KMS-11 (cell line): ENCODE data around the gene ACR.

ENCODE experiments used
- H2AFZ ChIP-seq: fragments of 200-600 bp; sonication (generic); 2 replicates; pipeline ENCODE4 v1.6.1; 2016; ENCODE audit warnings: antibody characterized with exemption, mixed run types, low read depth
- H3K27ac ChIP-seq: fragments of 200-600 bp; sonication (generic); 2 replicates; pipeline ENCODE4 v1.6.1; 2016; ENCODE audit warnings: mild to moderate bottlenecking, mixed run types
- H3K27me3 ChIP-seq: fragments of 200-600 bp; sonication (generic); 2 replicates; pipeline ENCODE4 v1.6.1; 2017; ENCODE audit warnings: mild to moderate bottlenecking, low read depth, mixed run types, moderate library complexity; ENCODE audit not compliant: insufficient read depth
- H3K36me3 ChIP-seq: fragments of 200-600 bp; sonication (generic); 2 replicates; pipeline ENCODE4 v1.6.1; 2017; ENCODE audit warnings: mild to moderate bottlenecking, mixed run types; ENCODE audit not compliant: insufficient read depth
- H3K4me1 ChIP-seq: fragments of 200-600 bp; sonication (generic); 2 replicates; pipeline ENCODE4 v1.6.1; 2016; ENCODE audit warnings: mild to moderate bottlenecking, low read depth, mixed run types; ENCODE audit not compliant: poor library complexity, severe bottlenecking
- H3K4me2 ChIP-seq: fragments of 200-600 bp; sonication (generic); 2 replicates; pipeline ENCODE4 v1.7.0; 2016; ENCODE audit warnings: mild to moderate bottlenecking, mixed run types
- H3K4me3 ChIP-seq: fragments of 200-600 bp; sonication (generic); IDR thresholded peaks from 2 replicates; pipeline ENCODE4 v1.6.1; 2017; ENCODE audit warnings: low read depth, low read length, mixed read lengths; ENCODE audit not compliant: insufficient read depth
- H3K79me2 ChIP-seq: fragments of 200-600 bp; sonication (generic); 2 replicates; pipeline ENCODE4 v1.6.1; 2016; ENCODE audit warnings: low read depth, mixed run types; ENCODE audit not compliant: insufficient read depth
- H3K9ac ChIP-seq: fragments of 200-600 bp; sonication (generic); 2 replicates; pipeline ENCODE4 v1.6.1; 2016; ENCODE audit warnings: mild to moderate bottlenecking, mixed run types
- H4K20me1 ChIP-seq: fragments of 200-600 bp; sonication (generic); 2 replicates; pipeline ENCODE4 v1.6.1; 2016; ENCODE audit warnings: mild to moderate bottlenecking, mixed run types; ENCODE audit not compliant: insufficient read depth
- TF ChIP-seq, protein P1 (sequence below): fragments of 200-600 bp; sonication (generic); conservative IDR thresholded peaks from 2 replicates; pipeline ENCODE4 v1.6.1; 2017; ENCODE audit warnings: low read depth, mild to moderate bottlenecking, antibody characterized with exemption, low read length, moderate library complexity, mixed read lengths

The ACR gene

GRCh38 chr22:50696799-50697561 is 41.0 kb upstream of the ACR start:
- H3K4me1 ChIP-seq = peaks cover 8% of the 10 kb centered on the region
- H3K27me3 ChIP-seq = no peaks in the 10 kb centered on the region
- H3K9ac ChIP-seq = no peak overlapping the region
- no peaks in the 10 kb centered on the region for H3K36me3 ChIP-seq
- no peak overlapping the region for H3K4me3 ChIP-seq
- no peak overlapping the region for H2AFZ ChIP-seq
- no peak overlapping the region for H3K27ac ChIP-seq
- H3K79me2 ChIP-seq = no peaks in the 10 kb centered on the region
- no peak overlapping the region for H3K4me2 ChIP-seq
- TF ChIP-seq, protein P1, sequence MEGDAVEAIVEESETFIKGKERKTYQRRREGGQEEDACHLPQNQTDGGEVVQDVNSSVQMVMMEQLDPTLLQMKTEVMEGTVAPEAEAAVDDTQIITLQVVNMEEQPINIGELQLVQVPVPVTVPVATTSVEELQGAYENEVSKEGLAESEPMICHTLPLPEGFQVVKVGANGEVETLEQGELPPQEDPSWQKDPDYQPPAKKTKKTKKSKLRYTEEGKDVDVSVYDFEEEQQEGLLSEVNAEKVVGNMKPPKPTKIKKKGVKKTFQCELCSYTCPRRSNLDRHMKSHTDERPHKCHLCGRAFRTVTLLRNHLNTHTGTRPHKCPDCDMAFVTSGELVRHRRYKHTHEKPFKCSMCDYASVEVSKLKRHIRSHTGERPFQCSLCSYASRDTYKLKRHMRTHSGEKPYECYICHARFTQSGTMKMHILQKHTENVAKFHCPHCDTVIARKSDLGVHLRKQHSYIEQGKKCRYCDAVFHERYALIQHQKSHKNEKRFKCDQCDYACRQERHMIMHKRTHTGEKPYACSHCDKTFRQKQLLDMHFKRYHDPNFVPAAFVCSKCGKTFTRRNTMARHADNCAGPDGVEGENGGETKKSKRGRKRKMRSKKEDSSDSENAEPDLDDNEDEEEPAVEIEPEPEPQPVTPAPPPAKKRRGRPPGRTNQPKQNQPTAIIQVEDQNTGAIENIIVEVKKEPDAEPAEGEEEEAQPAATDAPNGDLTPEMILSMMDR = no peak
- no peaks in the 10 kb centered on the region for H4K20me1 ChIP-seq

DNA sequence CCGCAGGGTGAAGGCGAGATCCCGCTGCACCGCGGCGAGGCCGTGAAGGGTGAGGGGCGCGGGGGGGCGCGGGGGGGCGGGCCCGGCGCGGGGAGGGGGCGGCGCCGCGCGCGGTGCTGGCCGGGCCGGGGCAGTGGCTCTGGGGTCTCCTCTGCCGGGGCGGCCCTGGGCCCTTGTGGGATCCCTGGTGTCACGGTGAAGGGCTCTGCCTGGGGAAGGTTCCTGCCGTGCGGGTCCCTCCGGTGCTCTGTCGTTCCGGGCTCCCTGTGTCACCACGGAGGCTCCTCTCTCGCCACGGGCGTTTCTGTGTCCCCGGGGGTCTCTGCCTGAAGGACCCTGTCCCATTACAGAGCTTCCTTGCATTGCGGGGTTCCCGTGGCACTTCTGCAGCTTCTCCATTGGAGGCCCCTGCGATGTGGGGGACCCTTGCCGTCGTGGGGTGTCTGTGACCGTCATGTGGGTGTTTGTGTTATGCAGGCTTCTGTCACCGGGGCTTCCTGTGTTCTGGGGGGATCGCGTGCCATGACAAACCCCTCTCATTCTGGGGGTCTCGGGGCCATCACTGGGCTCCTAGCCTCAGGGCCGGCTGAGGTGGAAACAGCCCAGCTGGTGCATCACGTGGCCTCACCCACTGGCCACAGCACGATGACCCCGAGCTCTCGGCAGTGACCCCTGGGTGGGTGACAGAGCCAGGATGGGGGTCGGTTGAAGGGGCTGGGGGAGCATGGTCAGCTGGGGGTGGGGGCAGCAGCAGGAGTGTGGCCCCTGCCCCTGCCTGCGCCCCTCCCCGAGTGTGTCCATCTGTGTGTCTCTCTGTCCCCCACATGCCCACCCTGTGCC is 40.1 kb upstream of the ACR start:
- Histone ChIP-seq H3K9ac (no peak overlapping the region), H3K79me2 (no peaks in the 10 kb centered on the region), H3K27ac (no peak overlapping the region), H2AFZ (no peak overlapping the region), H4K20me1 (no peaks in the 10 kb centered on the region), H3K4me2 (no peak overlapping the region), H3K4me1 (peaks cover 8% of the 10 kb centered on the region), H3K4me3 (no peak overlapping the region), H3K36me3 (no peaks in the 10 kb centered on the region), H3K27me3 (0 out of 2 replicates have a peak, but pooled peaks cover 5% of the 10 kb centered on the region)
- TF ChIP-seq, protein P1 = no peak

DNA sequence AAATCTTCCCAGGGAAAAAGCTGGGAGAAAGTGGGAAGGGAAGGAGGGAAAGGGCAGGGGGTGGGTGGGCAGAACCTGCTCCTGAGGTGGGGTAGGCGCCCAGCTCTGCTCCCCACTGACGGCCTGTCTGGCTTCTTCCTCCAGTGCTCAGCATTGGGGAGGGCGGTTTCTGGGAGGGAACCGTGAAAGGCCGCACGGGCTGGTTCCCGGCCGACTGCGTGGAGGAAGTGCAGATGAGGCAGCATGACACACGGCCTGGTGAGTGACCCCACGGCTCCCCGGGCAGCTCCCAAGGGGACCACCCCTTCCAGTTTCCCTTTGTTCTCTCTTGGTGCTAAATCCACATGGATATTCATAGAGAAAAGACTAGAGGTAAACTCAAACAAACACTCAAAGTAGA is 39.5 kb upstream of the ACR start:
- no peak overlapping the region for H3K27ac ChIP-seq
- H3K79me2 ChIP-seq = no peaks in the 10 kb centered on the region
- no peak overlapping the region for H3K9ac ChIP-seq
- TF ChIP-seq, protein P1 = no peak
- H4K20me1 ChIP-seq = no peaks in the 10 kb centered on the region
- H3K4me3 ChIP-seq = no peak overlapping the region
- H3K36me3 ChIP-seq = no peaks in the 10 kb centered on the region
- H3K4me1 ChIP-seq = peaks cover 6% of the 10 kb centered on the region
- no peak overlapping the region for H3K4me2 ChIP-seq
- H2AFZ ChIP-seq = no peak overlapping the region
- H3K27me3 ChIP-seq = 0 out of 2 replicates have a peak, but pooled peaks cover 5% of the 10 kb centered on the region

DNA sequence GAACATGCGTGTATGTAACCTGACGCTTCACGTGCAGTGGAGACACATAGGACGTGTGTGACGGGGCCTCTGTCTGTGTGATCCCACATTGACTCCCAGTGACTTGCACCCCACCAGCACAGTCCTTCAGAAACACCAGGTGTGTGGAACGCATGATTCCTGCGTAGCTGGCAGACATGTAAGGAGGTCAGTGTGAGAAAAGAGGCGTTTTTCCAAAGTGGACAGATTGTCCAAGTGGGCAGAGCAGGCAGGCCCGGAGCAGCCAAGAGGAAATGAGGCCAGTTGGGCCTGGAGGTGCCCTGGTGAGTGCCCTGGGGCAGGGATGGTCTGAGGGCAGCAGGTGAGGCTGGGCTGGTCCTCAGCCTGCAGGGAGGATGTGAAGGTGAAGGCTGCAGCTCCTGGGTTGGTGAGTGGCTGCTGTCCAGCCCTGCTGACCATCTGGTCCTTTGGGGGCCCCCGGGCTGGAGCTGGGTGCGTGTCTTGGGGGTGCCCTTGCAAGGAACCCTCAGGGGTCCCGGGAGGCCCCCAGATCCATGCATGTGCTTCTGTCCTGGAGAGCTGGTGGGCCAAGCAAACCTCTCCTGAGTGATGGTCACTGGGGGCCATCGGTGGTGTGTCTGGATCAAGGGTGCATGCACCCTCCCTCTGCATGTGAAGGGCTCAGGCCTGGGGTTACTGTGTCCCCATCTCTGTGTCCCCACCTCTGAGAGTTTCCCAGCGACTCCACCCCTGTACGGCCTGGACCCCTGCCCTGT is 38.8 kb upstream of the ACR start:
- no peak overlapping the region for H3K9ac ChIP-seq
- no peaks in the 10 kb centered on the region for H4K20me1 ChIP-seq
- TF ChIP-seq, protein P1 = no peak
- 0 out of 2 replicates have a peak, but pooled peaks cover 5% of the 10 kb centered on the region for H3K27me3 ChIP-seq
- H3K4me1 ChIP-seq = peaks cover under 1% of the 10 kb centered on the region
- no peak overlapping the region for H3K4me2 ChIP-seq
- H3K4me3 ChIP-seq = no peak overlapping the region
- H3K27ac ChIP-seq = no peak overlapping the region
- H3K36me3 ChIP-seq = no peaks in the 10 kb centered on the region
- H2AFZ ChIP-seq = no peak overlapping the region
- no peaks in the 10 kb centered on the region for H3K79me2 ChIP-seq
